Right lobe of liver (tissue), 4 donors: ENCODE data around the gene P2RY2.
"Not testable (repeated sequence)": the region's sequence is repeated elsewhere in the genome, so short reads cannot be mapped to it uniquely, and the experiment has no call there.

Experiments used
- CTCF ChIP-seq, 4 donors: fragments of 200-600 bp in 3 of 4; fragments of 450-650 bp in 1 of 4; IDR thresholded peaks; one replicate each; pipeline versions ENCODE4 v1.5.1 to v1.8.0; 2016 to 2022; ENCODE audit warnings: antibody characterized with exemption in 4 of 4, mild to moderate bottlenecking in 2 of 4
- POLR2A ChIP-seq: fragments of 450-650 bp; IDR thresholded peaks from one replicate; pipeline ENCODE4 v1.6.1; 2017; ENCODE audit warnings: antibody characterized with exemption, mild to moderate bottlenecking
- donor health status: DM: no; HTN: no; CAD: no.
- donor health status: DM: no; HTN: no; CAD: no.
- donor health status: DM: no; HTN: yes; CAD: no.

- not testable (repeated sequence) for TF ChIP-seq CTCF (IDR thresholded peaks at IDR 0.05); POLR2A
Measured at GRCh38 chr11:73271478-73271865, 53.4 kb downstream of the P2RY2 start.
